GM18868 (cell line): Measurements from ENCODE around the gene APOBEC2.
"Not testable (repeated sequence)": the region's sequence is repeated elsewhere in the genome, so short reads cannot be mapped to it uniquely, and the experiment has no call there.

Source experiments
- ATAC-seq: cut with Tn5 transposase; IDR thresholded peaks from one replicate; pipeline ENCODE4 v1.9.1; 2021; ENCODE audit warnings: mild to moderate bottlenecking, moderate library complexity; ENCODE audit not compliant: unreplicated experiment

The APOBEC2 gene

GRCh38 chr6:41053041-41053440 is at the start of gene APOBEC2:
TSS of gene APOBEC2 (plus strand) at chr6:41053202. CDS start at chr6:41053348, 146 bp downstream.
- ATAC-seq, result no peak

- ATAC-seq, result not testable (repeated sequence)
Observed at GRCh38 chr6:41006217-41006616, 46.8 kb upstream of the APOBEC2 start.

- ATAC-seq, result not testable (repeated sequence)
Observed at GRCh38 chr6:41006980-41007379, 46.0 kb upstream of the APOBEC2 start.

GRCh38 chr6:41008011-41008410 is 45.0 kb upstream of the APOBEC2 start:
- no peak for ATAC-seq

GRCh38 chr6:41009669-41010068 is 43.3 kb upstream of the APOBEC2 start:
- ATAC-seq, result no peak

- ATAC-seq, result no peak
Observed at GRCh38 chr6:41011673-41012072, 41.3 kb upstream of the APOBEC2 start.

- no peak for ATAC-seq
Observed at GRCh38 chr6:41013466-41014153, 39.4 kb upstream of the APOBEC2 start.

GRCh38 chr6:41014780-41015179 is 38.2 kb upstream of the APOBEC2 start:
- no peak for ATAC-seq

GRCh38 chr6:41015860-41016259 is 37.1 kb upstream of the APOBEC2 start:
- not testable (repeated sequence) for ATAC-seq

GRCh38 chr6:41017663-41018062 is 35.3 kb upstream of the APOBEC2 start:
- no peak for ATAC-seq

GRCh38 chr6:41021832-41022231 is 31.2 kb upstream of the APOBEC2 start:
- ATAC-seq, result no peak

GRCh38 chr6:41022294-41022693 is 30.7 kb upstream of the APOBEC2 start:
- ATAC-seq, result no peak

- ATAC-seq, result no peak
Observed at GRCh38 chr6:41023114-41023513, 29.9 kb upstream of the APOBEC2 start.

GRCh38 chr6:41025966-41026530 is 27.0 kb upstream of the APOBEC2 start:
- no peak for ATAC-seq

- no peak for ATAC-seq
Observed at GRCh38 chr6:41027241-41027640, 25.8 kb upstream of the APOBEC2 start.

GRCh38 chr6:41027799-41028560 is 25.0 kb upstream of the APOBEC2 start:
- peak; percentile 90 for ATAC-seq

- ATAC-seq, result peak; percentile 27
Observed at GRCh38 chr6:41028561-41029412, 24.2 kb upstream of the APOBEC2 start.

- no peak for ATAC-seq
Observed at GRCh38 chr6:41032830-41033229, 20.2 kb upstream of the APOBEC2 start.

GRCh38 chr6:41033776-41034175 is 19.2 kb upstream of the APOBEC2 start:
- no peak for ATAC-seq

- no peak for ATAC-seq
Observed at GRCh38 chr6:41036186-41036585, 16.8 kb upstream of the APOBEC2 start.

GRCh38 chr6:41036601-41037000 is 16.4 kb upstream of the APOBEC2 start:
- no peak for ATAC-seq
